Activated effector memory CD4-positive, alpha-beta T cell treated with anti-CD3 and anti-CD28 coated beads, Interleukin-2, amount 50 U/mL, for 16 hours (primary cell): ENCODE measurements around the gene NCR2.

Experiments used
- DNase-seq: peaks from one replicate; pipeline ENCODE4 v3.0.0-alpha.2; 2020

The NCR2 gene

GRCh38 chr6:41359617-41360313 lies 24.4 kb downstream of the NCR2 start:
- no peak for DNase-seq

GRCh38 chr6:41360314-41360685 lies 24.9 kb downstream of the NCR2 start:
- DNase-seq, result no peak

- DNase-seq, result no peak
Observed at GRCh38 chr6:41366150-41366549, 30.7 kb downstream of the NCR2 start.

- DNase-seq, result no peak
Observed at GRCh38 chr6:41367061-41367460, 31.7 kb downstream of the NCR2 start.

GRCh38 chr6:41367700-41368099 lies 32.3 kb downstream of the NCR2 start:
- DNase-seq, result no peak

- DNase-seq, result no peak
Observed at GRCh38 chr6:41370488-41371111, 35.2 kb downstream of the NCR2 start.

GRCh38 chr6:41371461-41371991 lies 36.1 kb downstream of the NCR2 start:
- DNase-seq, result no peak

- DNase-seq, result no peak
Observed at GRCh38 chr6:41371992-41372831, 36.8 kb downstream of the NCR2 start.

GRCh38 chr6:41372832-41373626 lies 37.6 kb downstream of the NCR2 start:
- no peak for DNase-seq

GRCh38 chr6:41373627-41373918 lies 38.2 kb downstream of the NCR2 start:
- DNase-seq, result no peak

GRCh38 chr6:41373919-41374617 lies 38.7 kb downstream of the NCR2 start:
- DNase-seq, result no peak

- DNase-seq, result no peak
Observed at GRCh38 chr6:41374618-41375590, 39.5 kb downstream of the NCR2 start.

GRCh38 chr6:41375598-41376151 lies 40.3 kb downstream of the NCR2 start:
- no peak for DNase-seq

GRCh38 chr6:41376176-41376575 lies 40.8 kb downstream of the NCR2 start:
- DNase-seq, result no peak

- no peak for DNase-seq
Observed at GRCh38 chr6:41377071-41377470, 41.7 kb downstream of the NCR2 start.

- no peak for DNase-seq
Observed at GRCh38 chr6:41379306-41379705, 43.9 kb downstream of the NCR2 start.

GRCh38 chr6:41386594-41386993 lies 51.2 kb downstream of the NCR2 start:
- DNase-seq, result no peak

GRCh38 chr6:41392246-41392645 lies 56.8 kb downstream of the NCR2 start:
- no peak for DNase-seq

GRCh38 chr6:41396335-41396734 lies 60.9 kb downstream of the NCR2 start:
- no peak for DNase-seq

- no peak for DNase-seq
Observed at GRCh38 chr6:41399424-41399823, 64.0 kb downstream of the NCR2 start.
